ENCODE data around the gene ARHGEF2. TPM values are rescaled to one million over a fixed set of nuclear protein-coding genes. Genes with fewer than 3 reads are reported as not detected.

Gene ARHGEF2
- total RNA-seq, 1 donor from 2014 or later: 111 TPM

DNA sequence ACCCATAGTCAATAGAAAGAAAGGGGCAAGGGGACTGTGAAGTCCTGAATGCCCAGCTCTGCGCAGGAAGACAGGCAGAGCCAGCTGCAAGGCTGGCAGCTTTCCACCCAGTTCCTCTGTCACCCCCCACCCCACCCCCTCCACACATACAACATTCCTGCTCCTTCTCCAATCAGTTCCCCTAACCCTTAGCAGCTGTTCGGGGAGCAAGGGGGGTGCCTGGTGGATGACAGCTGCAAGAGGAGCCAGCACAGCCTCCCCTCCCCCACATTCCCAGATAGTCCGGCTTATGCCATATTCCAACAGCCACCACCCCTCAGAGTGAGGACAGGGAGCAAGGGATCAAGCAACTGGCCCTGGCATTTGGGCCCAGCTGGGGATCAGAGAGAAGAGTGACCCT, 9.7 kb downstream of the ARHGEF2 start:
- no peak for DNase-seq (ENCODE audit: low spot score in 2 of 2, unreplicated experiment in 2 of 2)
- peak overlapping the region; percentile 77 for H3K27ac Mint-ChIP-seq
- no peak for TF ChIP-seq CTCF (IDR thresholded peaks at IDR 0.05; ENCODE audit: unreplicated experiment)

DNA sequence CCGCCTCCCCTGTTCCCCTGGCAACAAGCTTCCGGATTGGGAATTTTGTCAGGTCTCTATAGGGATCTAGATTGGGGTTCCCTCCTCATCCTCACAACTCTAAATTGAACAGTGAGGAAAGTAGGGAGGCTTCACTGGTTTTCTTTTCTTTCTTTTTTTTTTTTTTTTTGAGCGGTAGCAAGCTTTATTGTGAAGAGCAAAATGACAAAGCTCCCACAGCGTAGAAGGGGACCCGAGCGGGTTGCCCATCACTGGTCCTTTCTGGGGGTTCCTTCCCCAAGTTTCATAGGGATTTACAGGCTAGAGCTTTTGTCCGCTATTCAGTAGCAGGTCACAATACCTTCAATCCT, 10.3 kb downstream of the ARHGEF2 start:
- Mint-ChIP-seq H3K9me3 (no peaks in the 10 kb centered on the region), H3K27me3 (ENCODE audit: low read depth) (no peaks in the 10 kb centered on the region), H3K4me3 (no peak overlapping the region), H3K4me1 (peaks cover 20% of the 10 kb centered on the region), H3K36me3 (peaks cover 19% of the 10 kb centered on the region), H3K27ac (peak overlapping the region; percentile 56)
- DNase-seq (ENCODE audit: low spot score in 2 of 2, unreplicated experiment in 2 of 2): no peak
- no peak for TF ChIP-seq CTCF (IDR thresholded peaks at IDR 0.05; ENCODE audit: unreplicated experiment)

More for the DNA sequence above, 9.7 kb downstream of the ARHGEF2 start:
- Mint-ChIP-seq H3K27me3 (ENCODE audit: low read depth) (no peaks in the 10 kb centered on the region), H3K4me1 (peaks cover 22% of the 10 kb centered on the region), H3K36me3 (peaks cover 19% of the 10 kb centered on the region), H3K4me3 (no peak overlapping the region), H3K9me3 (no peaks in the 10 kb centered on the region)

GRCh38 chr1:155967341-155968050, 10.9 kb downstream of the ARHGEF2 start:
- H3K4me3 Mint-ChIP-seq: no peak overlapping the region
- no peaks in the 10 kb centered on the region for H3K27me3 Mint-ChIP-seq (ENCODE audit: low read depth)
- peak overlapping the region; percentile 56 for H3K27ac Mint-ChIP-seq
- H3K36me3 Mint-ChIP-seq: peaks cover 19% of the 10 kb centered on the region
- peaks cover 20% of the 10 kb centered on the region for H3K4me1 Mint-ChIP-seq
- no peak for TF ChIP-seq CTCF (IDR thresholded peaks at IDR 0.05; ENCODE audit: unreplicated experiment)
- no peak for DNase-seq (ENCODE audit: low spot score in 2 of 2, unreplicated experiment in 2 of 2)
- no peaks in the 10 kb centered on the region for H3K9me3 Mint-ChIP-seq

DNA sequence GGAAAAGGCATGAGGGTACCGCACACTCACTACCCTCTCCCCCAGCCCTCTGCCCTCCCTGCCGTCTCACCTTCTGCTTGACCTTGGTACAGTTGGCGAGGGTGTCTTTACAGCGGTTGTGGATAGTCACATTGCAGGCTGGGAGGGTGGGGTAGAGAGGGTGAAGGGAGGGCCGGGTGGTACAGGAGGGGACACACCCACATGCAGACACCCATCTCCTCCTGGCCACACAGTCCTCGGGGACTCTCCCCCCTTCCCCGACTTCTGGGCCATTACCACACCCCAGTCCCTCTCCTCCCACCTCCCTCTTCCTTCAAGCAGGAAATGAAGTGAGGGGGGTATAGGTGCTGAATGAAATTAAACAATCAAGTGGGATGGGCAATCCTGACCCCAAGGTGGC, 11.6 kb downstream of the ARHGEF2 start:
- no peak for DNase-seq (ENCODE audit: low spot score in 2 of 2, unreplicated experiment in 2 of 2)
- no peak for TF ChIP-seq CTCF (IDR thresholded peaks at IDR 0.05; ENCODE audit: unreplicated experiment)
- Mint-ChIP-seq H3K36me3 (peaks cover 23% of the 10 kb centered on the region), H3K4me3 (no peak overlapping the region), H3K4me1 (peaks cover 16% of the 10 kb centered on the region), H3K27ac (no peak overlapping the region), H3K27me3 (ENCODE audit: low read depth) (no peaks in the 10 kb centered on the region), H3K9me3 (no peaks in the 10 kb centered on the region)

- H3K4me3 Mint-ChIP-seq: no peak overlapping the region
- H3K4me1 Mint-ChIP-seq: peaks cover 16% of the 10 kb centered on the region
- peak overlapping the region; percentile 16 for H3K27ac Mint-ChIP-seq
- DNase-seq (ENCODE audit: low spot score in 2 of 2, unreplicated experiment in 2 of 2): no peak
- H3K36me3 Mint-ChIP-seq: peaks cover 27% of the 10 kb centered on the region
- no peaks in the 10 kb centered on the region for H3K27me3 Mint-ChIP-seq (ENCODE audit: low read depth)
- H3K9me3 Mint-ChIP-seq: no peaks in the 10 kb centered on the region
- no peak for TF ChIP-seq CTCF (IDR thresholded peaks at IDR 0.05; ENCODE audit: unreplicated experiment)
These were observed 12.2 kb downstream of the ARHGEF2 start for GRCh38 chr1:155966135-155966534.
